ENCODE measurements around the gene SDCBP2. TPM values are rescaled to one million over a fixed set of nuclear protein-coding genes. Genes with fewer than 3 reads are reported as not detected.

Gene SDCBP2
- total RNA-seq, 2 experiments from 2014 or later = 1.2 to 1.3 TPM

DNA sequence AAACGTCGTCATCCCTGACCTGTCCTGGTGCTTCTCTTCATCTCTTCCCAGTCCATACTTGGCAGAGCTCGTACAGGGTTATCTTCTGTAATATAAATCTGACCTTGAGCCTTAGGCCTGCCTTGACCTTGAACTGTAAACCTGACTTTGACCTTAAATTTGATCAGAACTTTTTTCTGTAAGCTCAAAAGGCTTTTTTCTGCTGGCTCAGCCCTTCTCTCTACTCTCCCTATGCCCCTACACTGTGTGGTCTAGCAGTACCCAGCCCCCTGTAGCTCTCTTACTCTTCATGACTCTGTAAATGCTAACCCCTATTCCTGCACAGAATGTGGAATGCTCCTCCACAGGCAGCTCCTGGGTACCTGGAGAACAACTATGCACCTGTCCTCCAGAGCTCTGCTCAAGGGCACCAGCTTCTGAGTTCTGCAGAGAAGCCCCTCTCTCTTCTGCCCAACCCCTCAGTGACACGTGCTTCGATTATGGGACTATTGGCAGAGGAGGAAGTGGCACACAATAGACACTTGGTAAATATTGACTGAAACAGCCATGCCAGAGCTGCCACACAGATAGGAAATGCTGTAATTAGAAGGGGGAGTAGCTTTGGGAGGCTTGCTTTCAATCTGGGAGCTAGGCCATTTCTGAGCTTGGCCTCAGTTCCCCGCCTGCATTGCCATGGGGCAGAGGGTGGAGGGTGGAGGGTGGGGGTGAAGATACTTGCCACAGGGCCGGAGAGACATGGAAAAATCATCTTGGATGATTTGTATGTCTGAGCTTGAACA lies 47.5 kb downstream of the SDCBP2 start:
- H3K27me3 ChIP-seq (ENCODE audit: control insufficient read depth in 1 of 2, insufficient read depth in 2 of 2, low read length in 2 of 2) = no peaks in the 10 kb centered on the region
- POLR2A ChIA-PET = interaction anchor here (0.6 to 1.6 kb wide), 5 partner anchors 9 to 130 kb away, joined by 3 to 4 read pairs (median 4); no protein-coding TSS in a partner anchor
- Mint-ChIP-seq H3K27me3 (no peaks in the 10 kb centered on the region), H3K27ac (peak overlapping the region; percentile 70), H3K4me1 (ENCODE audit: low read depth) (peaks cover 57% of the 10 kb centered on the region), H3K4me3 (no peak overlapping the region), H3K9me3 (no peaks in the 10 kb centered on the region), H3K36me3 (ENCODE audit: low read depth) (peaks cover 15% of the 10 kb centered on the region)
- H3K27ac ChIP-seq (ENCODE audit: low read depth in 1 of 2, low read length in 2 of 2) = no peak overlapping the region
- DNase-seq = peak in 1 of 14 experiments; percentile 27
- CTCF ChIA-PET = interaction anchor here (0.7 to 1.3 kb wide), 4 partner anchors 12 to 156 kb away, joined by 3 read pairs; no protein-coding TSS in a partner anchor
- no peak overlapping the region for H3K4me3 ChIP-seq (ENCODE audit: low read length)
- peaks cover 25% of the 10 kb centered on the region for H3K4me1 ChIP-seq (ENCODE audit: insufficient read depth, low read length)
- no peaks in the 10 kb centered on the region for H3K36me3 ChIP-seq (ENCODE audit: insufficient read depth, low read length)
- H3K9me3 ChIP-seq (ENCODE audit: control insufficient read depth in 1 of 2, insufficient read depth in 1 of 2, low read length in 2 of 2) = no peaks in the 10 kb centered on the region
- intact Hi-C loops (cut with DNase I, micrococcal nuclease) = no loop called here
- TF ChIP-seq, protein P1, sequence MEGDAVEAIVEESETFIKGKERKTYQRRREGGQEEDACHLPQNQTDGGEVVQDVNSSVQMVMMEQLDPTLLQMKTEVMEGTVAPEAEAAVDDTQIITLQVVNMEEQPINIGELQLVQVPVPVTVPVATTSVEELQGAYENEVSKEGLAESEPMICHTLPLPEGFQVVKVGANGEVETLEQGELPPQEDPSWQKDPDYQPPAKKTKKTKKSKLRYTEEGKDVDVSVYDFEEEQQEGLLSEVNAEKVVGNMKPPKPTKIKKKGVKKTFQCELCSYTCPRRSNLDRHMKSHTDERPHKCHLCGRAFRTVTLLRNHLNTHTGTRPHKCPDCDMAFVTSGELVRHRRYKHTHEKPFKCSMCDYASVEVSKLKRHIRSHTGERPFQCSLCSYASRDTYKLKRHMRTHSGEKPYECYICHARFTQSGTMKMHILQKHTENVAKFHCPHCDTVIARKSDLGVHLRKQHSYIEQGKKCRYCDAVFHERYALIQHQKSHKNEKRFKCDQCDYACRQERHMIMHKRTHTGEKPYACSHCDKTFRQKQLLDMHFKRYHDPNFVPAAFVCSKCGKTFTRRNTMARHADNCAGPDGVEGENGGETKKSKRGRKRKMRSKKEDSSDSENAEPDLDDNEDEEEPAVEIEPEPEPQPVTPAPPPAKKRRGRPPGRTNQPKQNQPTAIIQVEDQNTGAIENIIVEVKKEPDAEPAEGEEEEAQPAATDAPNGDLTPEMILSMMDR (IDR thresholded peaks at IDR 0.05) = no peak
- no peak for ATAC-seq (ENCODE audit: poor library complexity)

GRCh38 chr20:1280195-1281102 lies 48.5 kb downstream of the SDCBP2 start:
- no peaks in the 10 kb centered on the region for H3K27me3 ChIP-seq (ENCODE audit: control insufficient read depth in 1 of 2, insufficient read depth in 2 of 2, low read length in 2 of 2)
- no peak overlapping the region for H3K27ac ChIP-seq (ENCODE audit: low read depth in 1 of 2, low read length in 2 of 2)
- H3K27me3 Mint-ChIP-seq = no peaks in the 10 kb centered on the region
- peaks cover 18% of the 10 kb centered on the region for H3K36me3 Mint-ChIP-seq (ENCODE audit: low read depth)
- no peaks in the 10 kb centered on the region for H3K9me3 ChIP-seq (ENCODE audit: control insufficient read depth in 1 of 2, insufficient read depth in 1 of 2, low read length in 2 of 2)
- H3K36me3 ChIP-seq (ENCODE audit: insufficient read depth, low read length) = no peaks in the 10 kb centered on the region
- intact Hi-C loops (cut with DNase I, micrococcal nuclease) = no loop called here
- POLR2A ChIA-PET = interaction anchor here (1.0 to 1.6 kb wide), 4 partner anchors 8 to 15 kb away, joined by 3 to 4 read pairs (median 4); no protein-coding TSS in a partner anchor
- H3K4me1 ChIP-seq (ENCODE audit: insufficient read depth, low read length) = peaks cover 22% of the 10 kb centered on the region
- H3K9me3 Mint-ChIP-seq = no peaks in the 10 kb centered on the region
- ATAC-seq (ENCODE audit: poor library complexity) (no peak), DNase-seq (no peak)
- no peak overlapping the region for H3K4me3 Mint-ChIP-seq
- H3K27ac Mint-ChIP-seq = peak overlapping the region; percentile 70
- TF ChIP-seq, protein P1 (IDR thresholded peaks at IDR 0.05) = no peak
- no peak overlapping the region for H3K4me3 ChIP-seq (ENCODE audit: low read length)
- CTCF ChIA-PET = interaction anchor here (0.7 to 1.0 kb wide), 3 partner anchors 26 to 223 kb away, joined by 3 read pairs; no protein-coding TSS in a partner anchor
- peaks cover 48% of the 10 kb centered on the region for H3K4me1 Mint-ChIP-seq (ENCODE audit: low read depth)

DNA sequence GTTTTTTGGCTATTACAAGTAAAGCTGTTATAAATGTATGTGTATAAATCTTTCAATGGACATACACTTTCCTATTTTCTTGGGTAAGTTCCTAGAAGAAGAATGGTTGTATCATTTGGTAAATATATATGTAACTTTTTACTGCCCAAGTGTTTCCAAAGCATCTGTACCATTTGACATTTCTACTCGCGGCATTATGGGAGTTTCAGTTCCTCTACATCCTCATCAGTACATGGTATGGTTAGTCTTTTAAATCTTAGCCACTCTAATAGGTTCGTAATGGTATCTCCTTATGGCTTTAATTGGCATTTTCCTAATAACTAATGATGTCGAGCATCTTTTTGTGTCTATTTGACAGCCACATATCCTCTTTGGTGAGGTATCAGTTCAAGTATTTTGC lies 49.9 kb downstream of the SDCBP2 start:
- H3K4me1 ChIP-seq (ENCODE audit: insufficient read depth, low read length) = peaks cover 22% of the 10 kb centered on the region
- H3K27me3 Mint-ChIP-seq = no peaks in the 10 kb centered on the region
- intact Hi-C loops (cut with DNase I, micrococcal nuclease) = no loop called here
- H3K4me1 Mint-ChIP-seq (ENCODE audit: low read depth) = peaks cover 39% of the 10 kb centered on the region
- ATAC-seq (ENCODE audit: poor library complexity) = no peak
- H3K36me3 ChIP-seq (ENCODE audit: insufficient read depth, low read length) = no peaks in the 10 kb centered on the region
- peaks cover 23% of the 10 kb centered on the region for H3K36me3 Mint-ChIP-seq (ENCODE audit: low read depth)
- POLR2A ChIA-PET = no interaction called here
- H3K27ac ChIP-seq (ENCODE audit: low read depth in 1 of 2, low read length in 2 of 2) = no peak overlapping the region
- H3K27ac Mint-ChIP-seq = no peak overlapping the region
- H3K9me3 Mint-ChIP-seq = no peaks in the 10 kb centered on the region
- H3K4me3 Mint-ChIP-seq = no peak overlapping the region
- DNase-seq = no peak
- TF ChIP-seq, protein P1 (IDR thresholded peaks at IDR 0.05) = no peak
- CTCF ChIA-PET = interaction anchor here (1.0 kb wide), 1 partner anchor 225 kb away, joined by 3 read pairs; no protein-coding TSS in a partner anchor
- no peaks in the 10 kb centered on the region for H3K27me3 ChIP-seq (ENCODE audit: control insufficient read depth in 1 of 2, insufficient read depth in 2 of 2, low read length in 2 of 2)
- H3K4me3 ChIP-seq (ENCODE audit: low read length) = no peak overlapping the region
- no peaks in the 10 kb centered on the region for H3K9me3 ChIP-seq (ENCODE audit: control insufficient read depth in 1 of 2, insufficient read depth in 1 of 2, low read length in 2 of 2)
